Ovary (tissue), 9 donors: ENCODE measurements around the gene RALB. TPM values are rescaled to one million over a fixed set of nuclear protein-coding genes. Genes with fewer than 3 reads are reported as not detected.

Experiments
- DNase-seq, 5 donors: peaks; one replicate each; pipeline ENCODE4 v3.0.0-alpha.2; 2019 to 2020
- H3K27ac ChIP-seq, 2 donors: fragments of 200-600 bp; one replicate each; pipeline versions ENCODE4 v1.5.1 to v1.8.0; 2019 to 2022
- H3K27me3 ChIP-seq: fragments of 200-600 bp; one replicate; pipeline ENCODE4 v1.8.0; 2022
- H3K36me3 ChIP-seq: fragments of 200-600 bp; sonication (generic); one replicate; pipeline ENCODE4 v1.5.1; 2019
- H3K4me1 ChIP-seq: one replicate; pipeline ENCODE4 v1.8.1; 2013; ENCODE audit warnings: mild to moderate bottlenecking, moderate library complexity; ENCODE audit not compliant: insufficient read depth
- H3K4me3 ChIP-seq: fragments of 200-600 bp; sonication (generic); one replicate; pipeline ENCODE4 v1.5.1; 2017
- H3K9me3 ChIP-seq, 2 donors: fragments of 200-600 bp in 1 of 2; sonication (generic) in 1 of 2; one replicate each; pipeline versions ENCODE4 v1.5.1 to v1.8.1; 2013 to 2019; ENCODE audit warnings: mild to moderate bottlenecking in 1 of 2, moderate library complexity in 1 of 2
- EP300 ChIP-seq: sonication (generic); formaldehyde crosslinking; IDR thresholded peaks from one replicate; pipeline ENCODE4 v1.6.1; 2017; ENCODE audit warnings: antibody characterized with exemption
- POLR2A ChIP-seq: fragments of 450-650 bp; IDR thresholded peaks from one replicate; pipeline ENCODE4 v1.6.1; 2017; ENCODE audit warnings: antibody characterized with exemption, mild to moderate bottlenecking, moderate library complexity
- WGBS, 3 donors: extraction: QIAGEN DNeasy Blood & Tissue Kit in 1 of 3; methylation state at CpG; one replicate each; pipeline versions ENCODE4 v1.1.5 to v1.1.7; 2013 to 2017; 5-methylcytosine and 5-hydroxymethylcytosine counted together
- intact Hi-C, 4 donors: fragments of 100-400 bp; cut with DNase I; formaldehyde crosslinking; loops; one replicate each; pipeline versions ENCODE4 v1.11.0 to v1.15.1; 2022 to 2023
- polyA plus RNA-seq, 2 donors: library from polyadenylated mRNA; stranded (reverse); fragments of 200-250 nt in 1 of 2; fragments of 350-450 nt in 1 of 2; fragmentation: Illumina TruSeq in 1 of 2; extraction: RNeasy Lipid Tissue Mini Kit (QIAGEN cat#74804) in 1 of 2; gene quantifications; one replicate each; pipeline ENCODE4 v1.2.3, GENCODE V29; 2013 to 2014
- total RNA-seq, 7 donors: library from RNA; depleted of rRNA in 2 of 7; stranded (reverse); fragments of >200 nt in 2 of 7; fragmentation: NEBNext Ultra II Directional in 3 of 7; extraction: Animal tissue kit (Norgen Biotek cat#: 25700) in 3 of 7; gene quantifications; one replicate each; pipeline versions ENCODE4 v1.1.0 to v1.2.4, GENCODE V29; 2016 to 2023
- TF ChIP-seq, protein P1 (sequence below), 3 donors: fragments of 450-650 bp in 2 of 3; fragments of 200-600 bp in 1 of 3; IDR thresholded peaks; one replicate each; pipeline versions ENCODE4 v1.5.1 to v1.8.0; 2016 to 2022; ENCODE audit warnings: antibody characterized with exemption in 3 of 3, mild to moderate bottlenecking in 1 of 3
- donor health status: DM: no; HTN: no; CAD: no; lungs with moderate emphysema.
- donor health status: DM: no; HTN: no; CAD: no.
- donor health status: Bipolar disorder and iron deficiency.
- donor health status: DM: yes; HTN: yes; CAD: no.
- donor health status: DM: no; HTN: no; CAD: no.
- donor health status: DM: yes; HTN: yes; CAD: no.

The RALB gene
- total and polyA plus RNA-seq, 9 donors: 18.2 to 92.7 (median 34.9) TPM

DNA sequence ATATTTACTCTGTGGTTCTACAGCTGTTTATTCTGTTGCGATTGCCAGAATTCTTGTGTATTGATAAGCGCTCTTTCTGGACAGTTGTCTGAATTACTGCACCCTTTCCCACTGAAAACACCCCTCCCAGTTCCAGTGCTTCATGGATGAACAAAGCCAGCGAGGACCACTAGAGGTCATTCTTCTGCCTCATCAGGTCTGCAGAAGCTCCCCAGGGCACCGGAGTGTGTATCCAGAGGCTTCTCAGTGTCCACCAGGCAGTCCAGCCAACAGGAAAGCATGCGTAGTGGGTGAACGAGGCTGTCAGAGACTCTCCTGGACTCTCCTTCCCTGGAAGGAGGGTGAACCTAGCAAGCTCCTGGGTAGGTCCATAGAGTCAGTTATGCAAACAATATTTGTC is 52.6 kb downstream of the RALB start:
- H3K27ac ChIP-seq: no peak overlapping the region
- intact Hi-C loops: no loop called here
- no peaks in the 10 kb centered on the region for H3K36me3 ChIP-seq
- H3K9me3 ChIP-seq: no peaks in the 10 kb centered on the region
- H3K4me1 ChIP-seq: no peaks in the 10 kb centered on the region
- no peaks in the 10 kb centered on the region for H3K27me3 ChIP-seq
- TF ChIP-seq EP300 (no peak), POLR2A (no peak)
- TF ChIP-seq, protein P1, sequence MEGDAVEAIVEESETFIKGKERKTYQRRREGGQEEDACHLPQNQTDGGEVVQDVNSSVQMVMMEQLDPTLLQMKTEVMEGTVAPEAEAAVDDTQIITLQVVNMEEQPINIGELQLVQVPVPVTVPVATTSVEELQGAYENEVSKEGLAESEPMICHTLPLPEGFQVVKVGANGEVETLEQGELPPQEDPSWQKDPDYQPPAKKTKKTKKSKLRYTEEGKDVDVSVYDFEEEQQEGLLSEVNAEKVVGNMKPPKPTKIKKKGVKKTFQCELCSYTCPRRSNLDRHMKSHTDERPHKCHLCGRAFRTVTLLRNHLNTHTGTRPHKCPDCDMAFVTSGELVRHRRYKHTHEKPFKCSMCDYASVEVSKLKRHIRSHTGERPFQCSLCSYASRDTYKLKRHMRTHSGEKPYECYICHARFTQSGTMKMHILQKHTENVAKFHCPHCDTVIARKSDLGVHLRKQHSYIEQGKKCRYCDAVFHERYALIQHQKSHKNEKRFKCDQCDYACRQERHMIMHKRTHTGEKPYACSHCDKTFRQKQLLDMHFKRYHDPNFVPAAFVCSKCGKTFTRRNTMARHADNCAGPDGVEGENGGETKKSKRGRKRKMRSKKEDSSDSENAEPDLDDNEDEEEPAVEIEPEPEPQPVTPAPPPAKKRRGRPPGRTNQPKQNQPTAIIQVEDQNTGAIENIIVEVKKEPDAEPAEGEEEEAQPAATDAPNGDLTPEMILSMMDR (IDR thresholded peaks at IDR 0.05): no peak
- no peak overlapping the region for H3K4me3 ChIP-seq
- DNase-seq: no peak
- 32 to 51% (median 36%) methylated on average over 6 of the region's 6 CpGs for WGBS, 3 donors

DNA sequence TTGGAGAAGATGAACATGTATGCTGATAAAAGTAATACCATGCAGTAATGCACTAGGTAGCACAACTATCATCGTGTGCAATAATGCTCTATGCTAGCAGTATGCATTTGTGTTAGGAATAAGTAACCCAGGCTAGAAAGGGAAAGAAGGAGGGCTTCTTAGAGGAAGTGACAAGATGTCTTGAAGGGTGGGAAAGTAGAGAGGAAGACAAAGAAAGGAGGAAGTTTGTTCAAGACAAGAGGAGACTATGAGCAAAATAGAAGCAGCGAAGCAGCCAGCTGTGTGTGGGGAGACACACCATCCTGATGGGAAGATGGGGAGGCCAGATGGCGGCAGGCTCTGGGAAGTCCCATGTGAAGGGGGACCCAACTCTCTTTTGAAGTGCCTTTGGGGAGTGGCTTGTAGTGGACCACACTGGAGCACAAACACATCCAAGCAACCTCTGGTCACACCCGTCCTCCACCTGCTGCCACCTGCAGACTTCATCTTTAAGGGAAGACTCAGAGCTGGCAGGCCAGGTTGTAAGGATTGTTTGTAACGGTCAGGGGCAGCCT is 53.4 kb downstream of the RALB start:
- Histone ChIP-seq H3K36me3 (no peaks in the 10 kb centered on the region), H3K9me3 (no peaks in the 10 kb centered on the region), H3K4me1 (no peaks in the 10 kb centered on the region), H3K4me3 (no peak overlapping the region), H3K27ac (no peak overlapping the region), H3K27me3 (no peaks in the 10 kb centered on the region)
- TF ChIP-seq, protein P1 (IDR thresholded peaks at IDR 0.05): no peak
- TF ChIP-seq EP300: no peak
- TF ChIP-seq POLR2A: no peak
- no peak for DNase-seq
- intact Hi-C loops: no loop called here
- WGBS, 3 donors: 89 to 96% (median 95%) methylated on average over 5 of the region's 5 CpGs

GRCh38 chr2:120307482-120307881 is 54.8 kb downstream of the RALB start:
- intact Hi-C loops: no loop called here
- TF ChIP-seq POLR2A (no peak), EP300 (no peak)
- TF ChIP-seq, protein P1 (IDR thresholded peaks at IDR 0.05): no peak
- H3K9me3 ChIP-seq: no peaks in the 10 kb centered on the region
- no peaks in the 10 kb centered on the region for H3K4me1 ChIP-seq
- no peak overlapping the region for H3K27ac ChIP-seq
- WGBS, 3 donors: 79 to 86% (median 82%) methylated on average over 7 of the region's 7 CpGs
- DNase-seq: no peak
- H3K36me3 ChIP-seq: no peaks in the 10 kb centered on the region
- no peak overlapping the region for H3K4me3 ChIP-seq
- no peaks in the 10 kb centered on the region for H3K27me3 ChIP-seq

GRCh38 chr2:120308038-120308910 is 55.6 kb downstream of the RALB start:
- no peak overlapping the region for H3K4me3 ChIP-seq
- TF ChIP-seq EP300 (no peak), POLR2A (no peak)
- TF ChIP-seq, protein P1 (IDR thresholded peaks at IDR 0.05): no peak
- WGBS, 3 donors: 87 to 93% (median 91%) methylated on average over 16 of the region's 16 CpGs
- H3K9me3 ChIP-seq: no peaks in the 10 kb centered on the region
- H3K27ac ChIP-seq: no peak overlapping the region
- H3K36me3 ChIP-seq: no peaks in the 10 kb centered on the region
- no peaks in the 10 kb centered on the region for H3K27me3 ChIP-seq
- DNase-seq: no peak
- no peaks in the 10 kb centered on the region for H3K4me1 ChIP-seq
- intact Hi-C loops: no loop called here
